HG02938 (cell line): ENCODE measurements around the gene PRKAB1.
A peak's percentile ranks its signal among the peaks of the same experiment; 100 is the strongest.

Experiments
- ATAC-seq: cut with Tn5 transposase; IDR thresholded peaks from one replicate; pipeline ENCODE4 v1.9.1; 2021; ENCODE audit warnings: mild to moderate bottlenecking, moderate library complexity; ENCODE audit not compliant: unreplicated experiment

The PRKAB1 gene

DNA sequence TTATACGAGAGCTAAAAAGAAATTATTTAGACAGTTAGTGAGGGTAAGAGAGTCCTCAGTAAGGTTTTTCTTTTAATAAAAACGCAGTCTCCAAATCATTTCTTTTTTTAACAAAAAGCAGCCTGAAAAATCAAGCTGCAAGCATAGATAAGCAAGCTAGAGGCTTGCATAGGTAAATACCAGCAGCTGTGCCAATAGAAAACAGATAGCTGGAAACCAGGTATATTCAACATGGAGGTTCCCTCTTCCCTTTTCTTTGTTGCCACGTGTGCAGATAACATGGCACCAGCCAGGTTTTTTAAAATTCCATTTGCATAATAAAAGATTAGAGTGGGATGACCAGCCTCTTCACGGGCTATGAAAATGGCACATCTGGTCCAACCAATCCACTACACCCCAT, 6.1 kb upstream of the PRKAB1 start:
- ATAC-seq = no peak

DNA sequence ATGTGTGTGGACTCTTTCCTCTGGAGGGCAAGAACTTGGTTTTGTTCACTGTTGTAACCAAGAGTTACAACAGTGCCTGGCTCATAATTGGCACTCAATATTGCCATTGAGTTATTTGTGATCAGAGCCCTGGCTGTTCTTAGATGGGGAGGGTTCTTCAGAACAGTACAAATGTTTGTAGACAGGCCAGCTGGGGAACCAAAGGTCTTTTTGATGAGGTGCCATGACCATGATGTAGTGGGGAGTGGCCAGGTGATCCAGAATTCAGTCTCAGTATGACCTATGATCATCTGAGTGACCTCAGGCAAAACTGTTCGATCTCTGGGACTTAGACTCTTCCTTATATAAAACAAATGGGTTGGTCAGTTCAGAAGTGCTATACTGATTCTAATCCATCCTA, 3.3 kb upstream of the PRKAB1 start:
- no peak for ATAC-seq

DNA sequence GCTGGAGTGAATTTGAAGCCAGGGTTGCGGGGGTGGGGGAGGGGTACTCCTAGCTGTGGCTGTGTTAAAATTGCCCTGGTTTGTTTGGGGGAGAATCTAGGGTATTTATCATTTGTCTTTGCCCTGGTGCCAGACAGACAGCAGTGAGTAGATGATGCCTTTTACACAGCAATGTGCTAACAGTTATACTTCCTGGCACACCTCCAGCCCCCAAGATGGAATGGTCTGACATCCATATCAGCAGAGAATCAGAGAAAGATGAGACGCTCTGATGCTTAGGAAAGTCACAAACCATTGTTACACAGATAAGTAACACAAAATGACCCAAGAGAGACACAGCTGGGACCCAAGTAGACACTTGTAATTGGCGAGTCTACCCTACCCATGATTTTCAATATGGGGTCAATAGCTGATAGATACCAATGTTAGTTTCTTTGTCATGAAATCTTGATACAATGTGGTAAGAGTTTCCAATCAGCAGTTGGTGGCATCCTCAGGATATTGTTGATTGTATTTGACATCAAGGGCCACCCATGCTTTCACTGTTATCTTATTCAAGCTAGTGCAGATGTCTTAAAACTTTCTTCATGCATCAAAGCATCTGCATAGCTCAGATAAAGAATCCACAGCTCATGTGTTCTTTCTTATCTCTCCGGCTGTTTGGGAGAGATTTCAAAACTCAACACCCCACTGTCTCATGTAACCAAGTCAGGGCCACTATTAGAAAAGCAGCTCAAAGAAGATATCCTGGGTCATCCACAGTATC, 2.6 kb upstream of the PRKAB1 start:
- ATAC-seq = no peak

DNA sequence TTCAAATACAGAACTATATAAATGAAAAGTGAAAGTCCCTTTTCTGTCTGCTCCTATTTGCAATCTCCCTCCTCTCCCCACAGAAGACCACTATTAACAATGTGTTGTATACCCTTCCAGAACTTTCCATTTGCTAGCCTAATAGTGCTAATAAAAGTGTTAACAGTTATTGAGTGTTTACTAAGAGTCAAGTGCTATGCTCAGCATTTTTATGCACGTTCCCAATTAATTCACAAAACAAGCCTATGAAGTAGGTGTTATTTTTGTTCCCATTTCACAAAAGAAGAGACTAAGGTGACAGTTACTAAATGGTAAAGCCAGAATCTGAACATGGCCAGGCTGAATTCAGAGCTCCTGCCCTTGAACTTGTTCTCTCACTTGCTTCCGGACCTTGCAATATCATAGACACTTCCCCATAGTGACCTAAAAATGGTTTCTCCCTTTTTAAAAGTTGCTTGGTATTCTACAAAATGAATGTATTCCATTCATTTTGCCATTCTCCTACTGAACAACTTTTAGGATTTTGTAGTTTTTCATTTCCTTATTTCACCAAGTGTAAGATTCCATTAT, 1.6 kb upstream of the PRKAB1 start:
- no peak for ATAC-seq

DNA sequence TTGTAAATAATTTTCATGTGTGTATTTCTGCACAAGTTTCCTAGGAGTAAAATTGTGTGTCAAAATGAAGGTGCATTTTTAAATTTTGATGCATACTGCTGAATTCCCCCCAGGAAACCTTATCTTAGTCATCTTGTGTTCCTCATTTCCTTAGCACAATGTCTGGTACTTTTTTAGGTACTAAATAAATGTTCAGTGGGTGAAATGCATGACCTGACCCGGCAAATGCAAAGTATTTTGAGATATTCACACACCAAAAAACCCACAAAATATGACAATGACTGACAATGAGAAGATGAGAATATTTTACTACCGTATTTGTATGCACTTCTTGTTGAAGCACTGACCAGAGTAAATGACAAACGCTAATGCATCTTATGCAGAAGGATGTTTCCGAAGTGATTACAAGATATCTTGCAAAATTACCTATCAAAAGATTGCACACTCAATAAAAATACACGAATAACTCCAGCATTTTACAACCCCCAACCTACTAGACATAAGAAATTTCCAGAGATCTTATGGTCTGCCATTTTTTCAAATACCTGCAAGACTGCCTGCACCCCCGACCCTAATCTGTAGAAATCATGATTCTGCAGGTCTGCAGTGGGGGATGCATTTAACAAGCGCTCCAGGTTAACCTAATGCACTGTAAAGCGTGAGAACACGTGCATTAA, 895 bp upstream of the PRKAB1 start:
- ATAC-seq = no peak

DNA sequence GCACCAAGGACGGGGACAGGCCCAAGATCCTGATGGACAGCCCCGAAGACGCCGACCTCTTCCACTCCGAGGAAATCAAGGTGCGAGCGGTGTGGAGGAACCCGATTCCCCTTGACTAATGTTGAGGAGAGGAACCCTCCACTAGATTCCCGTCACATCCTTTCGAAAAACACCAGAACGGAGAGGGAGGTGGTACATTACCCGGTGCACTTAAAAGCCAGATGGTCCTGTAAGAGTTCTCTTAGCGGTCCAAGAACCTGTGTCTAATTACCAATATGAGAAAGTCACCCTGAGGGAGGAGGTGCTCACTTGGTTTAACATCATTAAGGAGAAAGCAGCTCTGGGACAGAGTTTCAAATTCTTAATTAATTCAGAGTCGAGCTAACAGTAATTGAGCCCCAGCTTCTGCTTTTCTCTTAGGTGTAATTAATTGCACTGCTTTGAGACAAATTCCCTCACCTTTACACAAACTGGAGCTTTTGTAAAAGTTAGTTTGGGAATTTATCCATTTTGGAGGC, 450 bp downstream of the PRKAB1 start:
- ATAC-seq = no peak

DNA sequence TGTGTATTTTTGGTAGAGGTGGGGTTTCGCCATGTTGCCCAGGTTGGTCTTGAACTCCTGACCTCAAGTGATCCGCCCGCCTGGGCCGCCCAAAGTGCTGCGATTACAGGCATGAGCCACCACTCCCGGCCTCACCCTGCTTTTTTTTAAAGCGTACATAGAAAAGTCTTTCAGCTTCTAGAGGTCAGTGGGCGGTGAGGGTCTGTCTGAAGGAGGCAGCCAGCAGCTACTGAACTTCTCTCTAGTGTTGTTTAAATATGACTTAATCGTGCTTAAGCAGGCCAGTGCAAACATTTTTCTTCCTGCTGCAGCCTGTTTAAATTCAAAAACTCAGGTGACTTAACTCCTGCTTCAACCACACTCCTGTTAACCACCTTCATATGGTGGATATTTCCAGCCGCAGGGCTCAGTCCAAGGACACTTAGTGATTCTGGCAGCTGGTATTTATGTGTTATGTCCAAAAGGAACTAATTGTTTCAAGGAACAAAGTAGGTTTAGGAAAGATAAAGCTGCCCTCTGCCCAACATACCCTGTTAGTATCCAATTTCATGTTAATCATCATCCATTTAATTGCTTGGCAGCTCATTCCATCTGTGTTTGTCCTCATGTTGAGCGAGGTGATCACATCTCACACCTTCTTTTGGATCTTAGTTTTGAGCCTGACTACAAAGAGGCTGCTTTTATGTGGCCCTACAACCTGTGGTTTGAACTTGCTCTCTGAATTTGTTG, 2.0 kb downstream of the PRKAB1 start:
- ATAC-seq = no peak

DNA sequence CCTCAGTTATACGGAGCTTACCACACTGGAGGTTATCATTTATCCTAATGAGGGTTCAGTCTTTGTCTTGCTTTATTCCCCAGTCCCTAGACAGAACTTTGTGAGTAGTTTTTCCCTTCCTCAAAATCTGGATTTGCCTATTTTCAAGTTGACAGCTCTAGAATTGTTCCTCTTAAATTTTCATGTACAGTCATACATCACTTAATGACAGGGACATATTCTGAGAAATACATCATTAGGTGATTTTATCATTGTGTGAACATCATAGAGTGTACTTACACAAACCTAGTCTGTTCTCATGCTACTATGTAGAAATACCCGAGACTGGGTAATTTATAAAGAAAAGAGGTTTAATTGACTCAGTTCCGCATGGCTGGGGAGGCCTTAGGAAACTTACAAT, 3.1 kb downstream of the PRKAB1 start:
- no peak for ATAC-seq

DNA sequence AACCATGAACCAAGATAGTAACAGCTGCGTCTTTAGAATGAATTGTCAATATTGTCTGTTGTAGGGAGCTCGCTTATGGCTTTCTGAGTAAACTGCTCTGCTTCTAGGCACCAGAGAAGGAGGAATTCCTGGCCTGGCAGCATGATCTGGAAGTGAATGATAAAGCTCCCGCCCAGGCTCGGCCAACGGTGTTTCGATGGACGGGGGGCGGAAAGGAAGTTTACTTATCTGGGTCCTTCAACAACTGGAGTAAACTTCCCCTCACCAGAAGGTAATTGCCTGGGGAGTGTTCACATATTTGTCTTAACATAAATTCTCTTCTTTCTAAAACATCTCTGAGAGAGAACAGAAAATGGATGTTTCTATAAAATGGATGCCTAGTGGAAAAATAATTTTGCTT, 4.3 kb downstream of the PRKAB1 start:
- no peak for ATAC-seq

DNA sequence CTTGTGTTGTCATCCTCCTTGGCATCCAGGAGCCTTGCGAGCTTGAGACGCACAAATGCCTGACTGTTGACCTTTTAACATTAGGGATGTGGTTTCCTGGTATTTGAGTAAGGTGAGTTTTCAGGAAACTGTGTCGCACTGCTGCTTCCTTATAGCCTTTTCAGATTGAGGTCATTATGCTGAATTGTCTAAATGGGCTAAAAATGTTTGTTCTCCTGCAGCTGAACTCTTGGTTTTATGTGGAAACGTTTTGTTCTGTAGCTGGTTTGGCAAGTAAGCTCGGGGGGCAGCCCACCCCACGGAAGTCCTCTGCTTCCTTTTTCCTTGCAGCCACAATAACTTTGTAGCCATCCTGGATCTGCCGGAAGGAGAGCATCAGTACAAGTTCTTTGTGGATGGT, 5.7 kb downstream of the PRKAB1 start:
- ATAC-seq = no peak

DNA sequence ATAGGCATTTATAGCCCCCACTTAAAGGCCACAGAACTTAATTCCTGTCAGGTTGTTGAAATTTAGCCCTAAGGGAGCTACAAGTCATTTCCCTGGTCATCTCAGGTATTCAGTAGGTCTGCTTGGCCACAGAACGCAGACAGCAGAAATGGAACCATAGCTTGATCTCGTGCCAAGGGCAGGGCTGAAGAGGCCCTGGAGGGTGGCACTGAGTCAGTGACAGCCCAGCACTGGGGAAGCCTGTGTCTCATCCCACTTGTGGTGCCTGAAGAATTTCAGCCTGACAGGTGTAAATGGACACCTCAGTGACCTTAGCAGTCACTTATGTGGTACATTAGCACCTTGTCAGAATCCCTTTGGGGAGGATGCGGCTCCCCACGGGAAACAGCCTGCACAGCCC, 6.6 kb downstream of the PRKAB1 start:
- ATAC-seq = no peak

DNA sequence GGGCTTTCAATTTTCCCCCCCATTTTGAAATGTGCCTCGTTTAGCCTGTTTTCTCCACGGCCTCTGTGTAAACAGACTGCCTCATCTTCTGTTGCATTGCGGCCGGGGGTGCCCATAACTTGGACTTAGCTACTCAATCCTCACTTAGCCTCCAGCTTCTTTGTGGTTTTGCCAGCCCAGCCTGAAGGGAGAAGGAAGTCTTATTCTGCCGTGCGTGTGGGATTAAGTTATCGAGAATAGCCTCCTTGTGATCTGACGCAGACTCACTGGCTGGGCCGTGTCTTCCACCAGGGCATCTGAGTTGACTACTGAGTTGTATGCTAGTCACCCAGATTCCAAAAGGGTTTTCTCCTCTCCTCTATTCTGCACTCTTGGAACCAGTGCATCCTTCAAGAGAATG, 8.1 kb downstream of the PRKAB1 start:
- no peak for ATAC-seq

DNA sequence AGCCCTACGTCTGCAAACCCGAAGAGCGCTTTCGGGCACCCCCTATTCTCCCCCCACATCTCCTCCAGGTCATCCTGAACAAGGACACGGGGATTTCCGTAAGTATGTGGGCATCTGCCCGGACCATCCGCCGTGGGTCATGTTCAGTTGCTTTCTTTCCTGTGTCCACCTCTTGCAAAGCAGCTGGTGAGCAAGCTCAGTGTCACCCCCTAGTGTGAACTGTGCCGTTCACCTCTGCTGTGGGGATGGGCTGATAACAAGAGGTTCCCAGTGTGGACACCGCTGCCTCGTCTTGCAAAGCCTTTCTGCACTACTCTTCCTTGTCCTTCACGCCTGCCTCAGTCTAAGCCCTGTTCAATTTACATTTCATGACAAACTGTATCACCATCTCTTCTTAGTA, 8.6 kb downstream of the PRKAB1 start:
- no peak for ATAC-seq

DNA sequence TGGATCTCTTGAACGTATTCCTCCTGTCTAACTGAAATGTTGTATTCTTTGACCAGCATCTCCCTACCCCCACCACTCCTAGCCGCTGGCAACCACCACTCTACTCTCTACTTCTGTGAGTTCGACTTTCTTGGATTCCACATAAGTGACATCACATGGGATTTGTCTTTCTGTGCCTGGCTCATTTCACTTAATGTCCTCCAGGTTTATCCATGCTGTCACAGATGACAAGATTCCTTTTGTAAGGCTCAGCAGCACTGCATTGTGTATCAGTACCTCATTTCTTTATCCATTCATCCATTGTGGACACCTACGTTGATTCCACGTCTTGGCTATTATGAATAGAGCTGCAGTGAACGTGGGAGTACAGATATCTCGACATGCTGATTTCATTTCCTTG, 10.5 kb downstream of the PRKAB1 start:
- ATAC-seq = no peak

DNA sequence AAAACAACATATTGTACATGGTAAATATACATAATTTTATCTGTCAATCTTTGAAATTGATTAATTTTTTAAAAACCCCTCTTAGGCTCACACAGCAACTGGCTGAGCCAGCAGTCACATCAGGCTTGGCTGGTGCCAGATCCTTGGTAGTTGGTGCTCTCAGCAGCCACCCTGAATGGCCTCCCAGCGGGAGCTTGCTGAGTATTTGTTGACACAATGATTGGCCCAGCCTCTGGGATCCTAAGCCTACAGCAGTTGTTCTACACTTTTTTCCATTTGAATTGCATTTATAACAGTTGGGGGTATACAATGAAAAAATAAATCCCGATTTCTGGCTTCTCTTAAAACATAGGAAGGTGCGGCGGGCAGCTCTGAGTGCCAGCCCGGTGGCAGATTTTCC, 11.1 kb downstream of the PRKAB1 start:
- no peak for ATAC-seq

DNA sequence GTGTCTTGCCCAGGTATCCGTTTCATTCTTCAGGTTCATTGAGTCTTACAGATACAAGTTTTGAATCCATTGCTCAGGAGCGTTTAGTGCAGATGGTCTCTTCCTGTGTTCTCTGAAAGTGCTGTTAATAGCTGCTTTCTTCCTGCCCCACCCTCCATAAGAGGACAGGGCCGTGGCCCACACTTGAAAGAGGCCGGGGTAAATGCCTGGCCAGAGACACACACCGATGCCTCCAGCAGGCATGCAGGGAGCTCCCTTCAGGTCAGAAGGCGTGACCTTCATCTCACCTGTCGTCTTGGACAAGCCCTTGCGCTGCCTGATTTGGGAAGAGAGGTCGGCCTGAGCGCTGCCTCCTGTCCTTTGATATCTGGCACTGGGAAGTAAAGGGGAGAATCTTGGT, 11.6 kb downstream of the PRKAB1 start:
- no peak for ATAC-seq

DNA sequence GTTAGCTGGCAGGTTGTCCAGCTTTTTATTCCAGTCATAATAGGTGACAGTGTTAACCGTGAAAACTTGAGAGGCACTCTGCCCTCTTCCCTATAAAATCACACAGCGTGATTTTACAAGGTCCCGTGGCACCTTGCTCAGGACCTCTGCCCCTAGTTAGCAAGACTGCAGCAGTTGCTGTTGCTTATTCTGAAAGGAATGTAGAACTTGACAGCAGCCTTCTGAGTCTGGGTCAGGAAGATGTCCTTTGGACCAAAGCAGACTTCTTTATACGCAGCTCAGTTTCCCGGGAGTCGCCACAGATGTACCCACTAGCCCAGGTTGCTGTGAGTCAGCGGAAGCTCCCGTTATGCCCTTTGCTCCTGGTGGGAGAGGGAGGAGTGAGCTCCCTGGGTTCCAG, 13.2 kb downstream of the PRKAB1 start:
- no peak for ATAC-seq

DNA sequence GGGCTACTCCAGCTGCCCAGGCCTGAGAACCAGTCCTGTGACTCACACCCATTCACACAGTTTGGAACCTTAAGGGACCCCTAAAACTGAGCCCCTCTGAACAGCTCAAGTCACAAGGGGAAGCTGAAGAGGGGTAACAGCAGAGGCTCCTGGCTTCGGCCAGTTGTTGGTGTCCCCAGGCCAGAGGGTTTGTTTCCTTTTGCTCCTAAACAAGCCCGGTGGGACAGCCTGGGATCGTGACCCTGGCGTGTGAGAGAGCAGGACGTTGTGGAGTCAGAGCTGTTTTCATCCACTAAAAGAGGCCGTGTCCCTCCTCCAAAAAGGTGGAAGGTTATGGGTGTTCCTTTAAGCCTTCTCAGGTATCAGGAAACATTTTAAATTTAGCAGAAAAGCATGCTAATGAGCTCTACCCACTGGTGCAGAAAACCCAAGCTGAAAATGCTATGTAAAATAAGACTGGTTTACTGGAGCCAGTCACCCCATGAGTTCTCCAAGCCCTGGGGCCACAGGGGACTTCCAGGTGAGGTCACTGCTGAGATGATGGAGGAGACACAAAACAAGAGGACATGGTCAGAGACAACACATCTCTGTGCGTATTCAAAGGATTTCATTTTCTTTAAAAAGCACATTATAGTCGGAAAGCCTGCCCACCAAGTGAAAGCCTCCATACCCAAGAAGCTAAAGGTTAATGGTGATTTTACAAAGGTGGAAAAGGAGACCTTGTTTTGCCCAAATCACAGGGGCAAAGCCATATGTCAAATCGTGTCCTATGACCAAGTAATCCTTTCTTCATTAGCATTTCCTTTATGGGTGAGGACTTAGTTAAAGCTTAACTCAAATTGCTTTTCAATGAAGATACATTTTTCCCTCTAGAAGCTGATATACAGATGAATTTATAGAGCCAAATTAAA, 14.1 kb downstream of the PRKAB1 start:
- ATAC-seq = no peak

DNA sequence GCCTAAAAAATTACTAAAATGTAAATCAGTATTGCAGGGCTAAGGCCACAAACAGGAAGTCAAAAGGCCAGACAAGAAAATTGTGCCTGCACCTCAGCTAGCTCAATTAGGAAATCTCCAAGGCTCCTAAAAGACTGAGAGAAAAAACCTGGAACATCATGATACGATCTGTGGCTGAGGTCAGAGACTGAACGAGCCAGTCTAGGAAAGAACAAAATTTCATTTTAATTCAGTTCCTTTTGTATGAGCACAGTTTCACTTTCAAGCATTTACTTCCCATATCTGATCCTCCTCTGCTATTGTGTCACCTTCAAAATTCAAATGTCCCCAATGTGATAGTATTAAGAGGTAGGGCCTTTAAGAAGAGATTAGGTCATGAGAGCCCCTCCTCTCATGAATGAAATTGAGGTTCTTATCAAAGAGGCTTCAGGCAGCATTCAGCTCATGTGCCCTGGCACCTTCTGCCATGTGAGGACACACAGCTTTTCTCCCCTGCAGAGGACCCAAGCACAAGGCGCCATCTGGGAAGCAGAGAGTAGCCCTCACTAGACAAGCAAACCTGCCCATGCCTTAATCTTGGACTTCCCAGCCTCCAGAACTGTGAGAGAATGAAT, 14.8 kb downstream of the PRKAB1 start:
- peak; percentile 44 for ATAC-seq

DNA sequence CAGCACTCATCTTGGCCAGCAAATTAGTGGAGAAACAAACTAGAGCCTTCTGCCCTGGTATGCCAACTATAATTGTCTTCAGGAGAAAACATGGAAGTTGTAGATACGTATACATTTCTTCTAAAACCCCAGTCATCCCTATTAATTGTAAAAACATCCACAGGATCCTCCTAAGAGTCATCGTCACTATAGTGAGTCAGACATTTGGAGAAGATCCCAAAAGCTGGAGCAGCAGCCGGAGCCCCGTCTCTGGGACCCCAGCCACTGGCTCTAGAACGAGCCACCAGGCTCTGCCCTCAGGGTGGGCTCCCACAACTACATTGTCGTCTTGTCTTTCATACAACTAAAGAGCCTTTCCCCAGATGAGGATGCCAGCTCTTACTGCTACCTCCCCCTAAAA, 15.5 kb downstream of the PRKAB1 start:
- ATAC-seq = no peak
